ENCODE data around the gene NLRP3.
"Not testable (repeated sequence)": the region's sequence is repeated elsewhere in the genome, so short reads cannot be mapped to it uniquely, and the experiment has no call there.

The NLRP3 gene

DNA sequence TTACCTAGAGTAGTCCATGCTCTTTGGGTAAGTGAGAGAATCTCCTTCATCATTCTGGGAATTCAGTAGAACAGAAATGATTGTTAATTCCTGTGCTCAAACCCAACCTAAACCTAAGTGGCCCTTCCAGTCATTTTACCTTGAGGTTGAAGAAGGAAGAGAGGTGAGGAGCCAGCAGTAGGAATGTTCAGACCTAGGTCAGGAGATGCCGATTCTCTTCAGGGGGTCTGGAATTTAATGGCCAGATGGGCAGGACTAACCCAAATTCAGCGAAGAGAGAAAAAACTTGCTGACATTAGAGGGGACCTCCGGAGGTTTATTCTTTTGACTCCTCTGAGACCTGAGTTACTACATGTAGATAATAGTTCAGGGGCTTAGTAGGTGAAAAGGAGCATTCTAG, 58.4 kb downstream of the NLRP3 start:
- DNase-seq = no peak

DNA sequence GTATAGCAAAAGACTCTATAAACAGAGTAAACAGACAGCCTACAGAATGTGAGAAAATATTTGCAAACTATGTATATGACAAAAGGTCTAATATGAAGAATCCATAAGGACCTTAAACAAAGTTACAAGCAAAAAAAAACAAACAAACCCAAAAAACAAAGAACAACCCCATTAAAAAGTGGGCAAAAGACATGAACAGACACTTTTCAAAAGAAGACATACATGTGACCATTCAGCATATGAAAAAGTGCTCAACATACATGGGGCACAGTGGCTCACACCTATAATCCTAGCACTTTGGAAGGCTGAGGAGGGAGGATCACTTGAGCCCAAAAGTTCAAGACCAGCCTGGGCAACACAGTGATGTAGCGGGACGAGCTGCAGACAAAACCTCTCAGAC, 59.8 kb downstream of the NLRP3 start:
- DNase-seq = no peak

DNA sequence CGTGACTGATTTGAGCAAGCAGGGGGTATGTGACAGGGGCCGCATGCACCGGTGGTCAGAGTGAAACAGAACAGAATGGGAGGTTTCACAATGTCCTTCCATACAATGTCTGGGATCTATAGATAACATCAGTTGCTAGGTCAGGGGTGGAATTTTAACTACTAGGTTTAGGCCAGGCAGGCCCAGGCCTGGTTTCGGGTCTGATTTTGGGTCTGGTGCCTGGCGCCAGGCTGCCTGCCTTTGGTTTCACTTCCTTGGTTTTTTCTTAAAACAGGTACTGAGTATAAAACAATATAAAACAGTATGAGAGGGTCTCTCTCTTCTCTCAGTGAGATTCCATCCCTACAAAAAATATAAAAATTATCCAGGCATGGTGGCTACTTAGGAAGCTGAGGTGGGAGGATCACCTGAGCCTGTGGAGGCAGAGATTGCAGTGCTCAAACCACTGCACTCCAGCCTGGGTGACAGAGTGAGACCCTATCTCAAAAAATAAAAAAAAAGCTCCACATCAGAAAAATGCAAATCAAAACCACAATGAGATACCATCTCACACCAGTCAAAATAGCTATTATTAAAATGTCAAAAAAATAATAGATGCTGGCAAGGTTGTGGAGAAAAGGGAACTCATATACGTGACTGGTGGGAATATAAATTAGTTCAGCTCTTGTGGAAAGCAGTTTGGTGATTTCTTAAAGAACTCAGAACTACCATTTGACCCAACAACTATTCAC, 60.5 kb downstream of the NLRP3 start:
- DNase-seq = not testable (repeated sequence)

DNA sequence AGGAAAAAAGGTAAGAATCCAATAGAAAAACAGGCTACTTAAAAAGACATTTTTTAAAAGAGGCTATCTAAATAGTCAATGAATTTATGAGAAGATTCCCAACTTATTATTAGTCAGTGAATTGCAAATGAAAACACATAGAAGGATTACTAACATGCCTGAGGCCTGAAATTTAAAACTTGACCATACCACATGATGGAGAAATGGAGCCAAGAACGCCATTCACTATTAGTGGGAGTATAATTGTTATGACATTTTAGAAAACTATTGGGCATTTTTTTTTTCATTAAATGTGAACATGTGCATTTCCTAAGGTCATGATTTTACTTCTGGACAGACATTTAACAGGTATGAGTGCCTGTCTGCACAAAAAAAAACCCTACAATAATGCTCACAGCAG, 66.8 kb downstream of the NLRP3 start:
- DNase-seq = no peak

DNA sequence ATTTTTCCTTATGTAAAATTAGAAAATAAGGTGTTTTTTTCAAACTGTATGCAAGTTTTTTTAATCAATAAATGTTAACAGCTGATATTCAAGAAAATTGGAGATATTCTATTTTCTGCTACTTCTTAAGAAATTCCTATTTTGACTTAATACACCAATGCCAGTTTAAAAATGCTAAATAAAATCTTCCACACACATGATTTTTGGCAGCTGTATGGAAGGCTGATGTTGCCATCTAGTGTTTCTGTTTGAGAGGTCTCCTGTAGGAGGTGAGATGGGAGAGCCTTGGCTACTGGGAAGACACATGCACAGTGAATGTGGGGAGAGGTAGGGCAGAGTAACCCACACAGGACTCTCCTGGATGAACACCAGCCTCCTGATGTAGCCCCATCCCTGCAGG, 71.1 kb downstream of the NLRP3 start:
- peak; percentile 24 for DNase-seq

DNA sequence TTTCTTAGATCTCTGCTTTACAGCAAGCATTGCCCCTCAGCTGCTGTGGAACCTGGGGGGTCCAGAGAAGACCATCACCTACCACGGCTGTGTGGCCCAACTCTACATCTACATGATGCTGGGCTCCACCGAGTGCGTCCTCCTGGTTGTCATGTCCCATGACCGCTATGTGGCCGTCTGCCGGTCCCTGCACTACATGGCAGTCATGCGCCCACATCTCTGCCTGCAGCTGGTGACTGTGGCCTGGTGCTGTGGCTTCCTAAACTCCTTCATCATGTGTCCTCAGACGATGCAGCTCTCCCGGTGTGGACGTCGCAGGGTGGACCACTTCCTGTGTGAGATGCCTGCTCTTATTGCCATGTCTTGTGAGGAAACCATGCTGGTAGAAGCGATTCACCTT, 75.4 kb downstream of the NLRP3 start:
- no peak for DNase-seq

DNA sequence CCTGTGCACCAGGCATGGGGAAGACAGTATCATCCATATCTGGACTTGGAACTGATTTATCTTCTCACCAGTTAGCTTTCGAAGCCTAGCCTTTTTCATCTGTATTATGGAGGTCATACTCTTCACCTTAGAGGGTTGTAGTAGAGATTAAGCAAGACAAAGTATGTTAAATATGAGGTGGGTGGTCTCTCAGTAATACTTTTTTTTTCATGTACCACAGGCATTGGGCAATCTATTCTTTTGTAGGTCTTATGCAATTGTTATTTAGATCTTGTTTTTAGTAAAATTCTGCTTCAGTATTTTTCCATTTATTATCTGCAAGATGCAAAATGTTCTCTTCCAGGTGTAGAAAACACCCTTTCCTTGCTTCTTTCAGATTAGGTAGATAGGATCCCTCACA, 77.1 kb downstream of the NLRP3 start:
- DNase-seq = no peak

DNA sequence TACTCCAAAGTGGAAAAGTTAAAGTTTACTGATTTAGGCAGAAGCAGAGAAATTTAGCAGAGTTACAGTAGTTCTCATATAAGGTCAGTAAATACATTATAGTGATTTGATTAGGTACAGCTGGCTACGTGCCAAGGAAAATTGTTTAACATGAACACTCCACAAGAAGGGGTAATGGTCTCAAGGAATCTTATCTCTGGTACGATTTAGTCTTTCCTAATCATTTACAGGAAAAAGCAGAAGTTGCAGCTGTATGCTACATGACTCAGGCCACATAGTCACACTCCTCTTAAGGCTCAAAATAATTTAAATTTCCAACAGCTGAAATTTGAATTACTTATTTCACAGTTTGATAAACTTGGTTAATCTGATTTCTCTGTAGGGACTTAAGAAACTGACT, 78.8 kb downstream of the NLRP3 start:
- no peak for DNase-seq

DNA sequence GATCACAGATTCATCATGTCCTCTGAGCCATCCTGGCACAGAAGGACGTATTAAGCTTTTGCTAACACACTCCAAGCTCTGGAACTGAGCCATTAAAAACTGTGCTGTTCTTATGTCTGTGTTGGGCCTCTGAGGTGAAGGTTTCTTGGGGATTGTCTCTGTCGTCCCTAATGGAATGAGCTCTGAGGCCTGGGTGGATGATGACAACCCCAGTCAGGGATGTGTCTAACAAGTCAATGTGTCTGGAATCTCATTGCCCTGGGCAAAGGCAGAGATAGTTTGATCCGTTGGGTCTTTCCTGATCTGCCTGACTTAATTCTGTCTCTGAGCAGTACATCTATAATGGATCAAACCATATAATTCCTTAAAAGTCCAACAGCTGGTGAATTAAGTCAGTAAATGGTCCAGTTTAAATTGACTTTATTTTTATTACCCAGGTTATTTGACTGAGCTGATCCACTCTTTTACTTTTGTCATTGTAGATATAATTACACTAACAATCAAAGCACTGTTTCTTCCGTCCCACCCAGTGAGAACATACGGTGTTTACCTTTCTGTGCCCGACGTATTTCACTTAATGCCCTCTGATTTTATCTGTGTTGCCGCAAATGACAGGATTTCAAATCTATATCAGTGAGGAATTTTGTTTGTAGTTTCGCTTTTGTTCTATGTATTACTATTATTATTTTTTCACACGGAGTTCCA, 80.8 kb downstream of the NLRP3 start:
- no peak for DNase-seq
